Stimulated activated CD4-positive, alpha-beta T cell treated with anti-CD3 and anti-CD28 coated beads, Interleukin-4, amount 100 ng/mL, for 24 hours (primary cell): ENCODE data around the gene TMEM87B.
"Not testable (repeated sequence)": the region's sequence is repeated elsewhere in the genome, so short reads cannot be mapped to it uniquely, and the experiment has no call there.

Source experiments
- DNase-seq: peaks from one replicate; pipeline ENCODE4 v3.0.0-alpha.2; 2020

The TMEM87B gene

GRCh38 chr2:112034924-112035323 is 20.1 kb upstream of the TMEM87B start:
- no peak for DNase-seq

GRCh38 chr2:112035786-112036185 is 19.3 kb upstream of the TMEM87B start:
- no peak for DNase-seq

GRCh38 chr2:112039556-112039955 is 15.5 kb upstream of the TMEM87B start:
- not testable (repeated sequence) for DNase-seq

GRCh38 chr2:112040066-112040465 is 15.0 kb upstream of the TMEM87B start:
- DNase-seq: not testable (repeated sequence)

GRCh38 chr2:112041460-112041859 is 13.6 kb upstream of the TMEM87B start:
- not testable (repeated sequence) for DNase-seq

GRCh38 chr2:112045446-112046014 is 9.5 kb upstream of the TMEM87B start:
- no peak for DNase-seq

GRCh38 chr2:112046231-112046630 is 8.8 kb upstream of the TMEM87B start:
- no peak for DNase-seq

GRCh38 chr2:112047537-112048235 is 7.4 kb upstream of the TMEM87B start:
- no peak for DNase-seq

GRCh38 chr2:112048236-112048592 is 6.9 kb upstream of the TMEM87B start:
- DNase-seq: no peak

- peak; percentile 41 for DNase-seq
Measured at GRCh38 chr2:112048887-112049286, 6.2 kb upstream of the TMEM87B start.

GRCh38 chr2:112050316-112050715 is 4.8 kb upstream of the TMEM87B start:
- no peak for DNase-seq

- DNase-seq: peak; percentile 97
Measured at GRCh38 chr2:112053917-112054846, 887 bp upstream of the TMEM87B start.

GRCh38 chr2:112055730-112056625 is 909 bp downstream of the TMEM87B start:
- peak; percentile 32 for DNase-seq

GRCh38 chr2:112056626-112056987 is 1.5 kb downstream of the TMEM87B start:
- no peak for DNase-seq

GRCh38 chr2:112059671-112060070 is 4.6 kb downstream of the TMEM87B start:
- DNase-seq: no peak

- DNase-seq: no peak
Measured at GRCh38 chr2:112061299-112061698, 6.2 kb downstream of the TMEM87B start.

GRCh38 chr2:112061840-112062239 is 6.8 kb downstream of the TMEM87B start:
- DNase-seq: no peak

GRCh38 chr2:112062894-112063293 is 7.8 kb downstream of the TMEM87B start:
- DNase-seq: no peak

- no peak for DNase-seq
Measured at GRCh38 chr2:112065486-112065885, 10.4 kb downstream of the TMEM87B start.

GRCh38 chr2:112065966-112066365 is 10.9 kb downstream of the TMEM87B start:
- DNase-seq: no peak

GRCh38 chr2:112069794-112070193 is 14.7 kb downstream of the TMEM87B start:
- not testable (repeated sequence) for DNase-seq

GRCh38 chr2:112073875-112074274 is 18.8 kb downstream of the TMEM87B start:
- no peak for DNase-seq

GRCh38 chr2:112074506-112074905 is 19.4 kb downstream of the TMEM87B start:
- DNase-seq: no peak
